ENCODE results near the gene TNFSF13B. TPM values are rescaled to one million over a fixed set of nuclear protein-coding genes. Genes with fewer than 3 reads are reported as not detected.

Gene TNFSF13B
- polyA plus RNA-seq, 1 of the 3 experiments (the other 2 are of a cell fraction) = 0.03 TPM

- Histone ChIP-seq H3K9me3 (no peaks in the 10 kb centered on the region), H3K9ac (no peak overlapping the region), H3K9me2 (no peaks in the 10 kb centered on the region), H3K79me2 (ENCODE audit: insufficient read depth) (no peaks in the 10 kb centered on the region), H3K27ac (ENCODE audit: low read depth in 2 of 2, low read length in 1 of 2) (no peak overlapping the region), H2AFZ (ENCODE audit: low read depth) (no peak overlapping the region), H3K4me1 (ENCODE audit: control insufficient read depth in 1 of 2, insufficient read depth in 2 of 2, low read depth in 1 of 2, low read length in 1 of 2) (no peaks in the 10 kb centered on the region), H3K27me3 (ENCODE audit: insufficient read depth) (no peaks in the 10 kb centered on the region; the same call in 1 of the 2 replicates), H3K4me2 (no peak overlapping the region), H3K36me3 (replicated peaks in 1 of 2; ENCODE audit: control insufficient read depth in 1 of 2, insufficient read depth in 2 of 2, low read length in 1 of 2) (no peaks in the 10 kb centered on the region), H4K20me1 (ENCODE audit: insufficient read depth) (no peaks in the 10 kb centered on the region), H3K4me3 (ENCODE audit: low read depth in 2 of 2, low read length in 1 of 2) (no peak overlapping the region), H3F3A (replicated peaks; ENCODE audit: insufficient read depth) (no peaks in the 10 kb centered on the region)
- WGBS (ENCODE audit: low lambda C conversion rate) = 0% methylated on average over 1 of the region's 1 CpG
- ChIA-PET CTCF (no interaction called here), POLR2A (no interaction called here)
- no peak for TF ChIP-seq MXI1 (IDR thresholded peaks at IDR 0.05; ENCODE audit: low read depth, low read length)
- TF ChIP-seq POLR2AphosphoS5 (IDR thresholded peaks at IDR 0.05; ENCODE audit: low read depth, low read length) = no peak
- TF ChIP-seq TCF12 (IDR thresholded peaks at IDR 0.05) = no peak
- no peak for TF ChIP-seq EZH2phosphoT487 (IDR thresholded peaks at IDR 0.05; ENCODE audit: borderline replicate concordance, low read depth)
- TF ChIP-seq NFIC (IDR thresholded peaks at IDR 0.05; ENCODE audit: borderline replicate concordance) = no peak
- no peak for TF ChIP-seq NRF1 (IDR thresholded peaks at IDR 0.05; ENCODE audit: low read depth, low read length)
- TF ChIP-seq CTCF (IDR thresholded peaks at IDR 0.05) = no peak
- TF ChIP-seq RFX5 (IDR thresholded peaks at IDR 0.05; ENCODE audit: low read length) = no peak
- no peak for TF ChIP-seq GATA2 (CRISPR knock-in tag; IDR thresholded peaks at IDR 0.05)
- TF ChIP-seq MAX (IDR thresholded peaks at IDR 0.05; ENCODE audit: low read depth) = no peak
- no peak for TF ChIP-seq FOXM1 (IDR thresholded peaks at IDR 0.05; ENCODE audit: low read depth)
- no peak for TF ChIP-seq IRF3 (IDR thresholded peaks at IDR 0.05; ENCODE audit: low read depth, low read length)
- TF ChIP-seq TEAD4 (IDR thresholded peaks at IDR 0.05; ENCODE audit: borderline replicate concordance, insufficient read depth) = no peak
- no peak for TF ChIP-seq MEF2A (IDR thresholded peaks at IDR 0.05; ENCODE audit: borderline replicate concordance, low read depth)
- no peak for TF ChIP-seq CHD2 (IDR thresholded peaks at IDR 0.05; ENCODE audit: low read length, partially characterized antibody)
- no peak for TF ChIP-seq USF1 (IDR thresholded peaks at IDR 0.05; ENCODE audit: borderline replicate concordance, low read depth)
- no peak for TF ChIP-seq REST (IDR thresholded peaks at IDR 0.05; ENCODE audit: low read depth, low read length)
- DNase-seq = no peak
These were observed 27.6 kb downstream of the TNFSF13B start for GRCh38 chr13:108297114-108297513.
